Stimulated activated CD4-positive, alpha-beta T cell treated with anti-CD3 and anti-CD28 coated beads, Interleukin-15, amount 100 ng/mL, for 48 hours (primary cell): ENCODE data around the gene TMEM74B.
"Not testable (repeated sequence)": the region's sequence is repeated elsewhere in the genome, so short reads cannot be mapped to it uniquely, and the experiment has no call there.

Experiments
- DNase-seq, 2 donors: peaks; one replicate each; pipeline ENCODE4 v3.0.0-alpha.2; 2020; ENCODE audit warnings: low read depth in 2 of 2

Gene TMEM74B

DNA sequence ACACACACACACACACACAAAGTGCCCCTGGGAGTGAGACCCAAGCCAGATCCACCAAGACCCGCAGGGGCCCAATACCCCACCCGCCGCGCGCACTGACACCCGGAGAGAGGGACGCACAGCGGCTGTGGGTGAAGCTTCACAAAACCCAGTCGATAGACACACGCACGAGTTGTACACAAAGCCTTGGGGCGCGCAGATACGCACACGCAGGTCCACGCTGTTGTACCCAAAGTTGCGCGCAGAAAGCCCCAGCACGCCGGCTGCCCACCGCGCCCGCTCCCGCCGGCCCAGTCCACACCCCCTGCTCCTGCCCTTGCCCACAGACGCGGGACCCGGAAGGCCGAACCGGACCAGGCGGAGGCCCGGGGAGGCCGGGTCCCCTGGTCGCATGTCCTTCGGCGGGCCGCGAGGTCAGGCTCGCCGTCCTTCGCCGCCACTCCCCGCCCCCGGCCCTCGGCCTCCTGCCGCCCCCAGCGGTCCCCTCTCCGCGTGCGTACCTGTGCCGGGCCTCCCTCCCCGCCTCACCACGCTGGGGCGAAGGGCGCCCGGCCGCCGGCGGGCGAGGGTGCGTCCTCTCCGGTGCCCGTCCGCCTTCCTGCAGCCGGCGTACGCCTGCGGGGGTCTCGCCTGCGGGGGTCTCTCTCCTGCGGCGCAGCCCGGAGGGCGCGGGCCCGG is at the start of gene TMEM74B:
Gene TMEM74B (minus strand): TSS at position 344 of the 678 bp plus-strand sequence. CDS start 1,180 bp downstream, outside the sequence.
- DNase-seq, result no peak

DNA sequence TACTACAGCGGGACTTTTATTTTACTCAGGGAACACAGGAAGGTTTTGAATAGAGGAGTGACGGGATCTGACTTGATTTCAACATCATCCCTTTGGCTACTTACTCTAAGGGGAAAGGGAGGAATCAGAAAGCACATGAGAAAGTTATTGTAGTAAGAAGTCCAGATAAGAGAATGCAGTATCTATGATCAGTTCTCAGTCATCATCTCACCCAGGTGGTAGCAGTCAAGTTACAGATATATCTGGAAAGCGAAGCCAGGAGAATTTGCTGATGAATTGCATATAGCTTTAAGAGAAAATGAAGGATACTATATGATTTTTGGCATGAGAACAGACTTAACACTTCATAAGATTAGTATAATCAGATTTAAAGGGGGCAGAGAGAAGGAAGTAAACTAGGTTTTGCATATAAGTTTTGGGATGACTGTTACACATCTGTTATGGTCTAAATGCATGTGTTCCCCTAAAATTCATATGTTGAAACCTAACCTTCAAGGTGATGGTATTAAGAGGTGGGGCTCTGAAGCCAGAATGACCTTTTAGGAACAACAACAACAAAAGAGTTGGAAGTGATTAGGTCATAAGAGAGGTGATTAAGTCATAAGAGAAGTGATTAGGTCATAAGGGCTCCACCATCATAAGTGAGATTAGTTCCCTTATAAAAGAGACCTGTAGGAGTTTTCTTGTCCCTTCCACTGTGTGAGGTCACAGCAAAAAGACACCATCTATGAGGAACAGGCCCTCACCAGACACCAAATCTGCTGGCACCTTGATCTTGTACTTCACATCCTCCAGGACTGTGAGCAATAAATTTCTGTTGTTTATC is 47.7 kb upstream of the TMEM74B start:
- DNase-seq, result no peak

DNA sequence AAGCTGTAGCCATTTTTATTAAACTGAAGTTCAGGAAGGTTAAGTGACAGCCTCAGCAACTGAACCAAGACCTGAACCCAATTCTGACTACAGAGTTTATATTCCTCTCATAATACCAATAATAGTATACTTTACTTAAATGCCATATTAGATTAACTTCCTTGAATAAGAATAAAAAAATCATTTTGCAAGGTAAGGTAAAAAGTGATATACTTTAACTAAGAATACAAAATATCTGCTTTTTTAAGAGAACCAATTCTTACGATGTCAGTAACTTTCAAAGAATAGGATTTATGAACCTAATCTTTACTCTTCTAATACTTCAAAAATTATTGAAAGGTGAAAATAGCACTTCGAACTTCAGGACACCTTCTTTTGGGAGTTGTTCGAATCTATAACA is 44.8 kb upstream of the TMEM74B start:
- DNase-seq, result no peak

DNA sequence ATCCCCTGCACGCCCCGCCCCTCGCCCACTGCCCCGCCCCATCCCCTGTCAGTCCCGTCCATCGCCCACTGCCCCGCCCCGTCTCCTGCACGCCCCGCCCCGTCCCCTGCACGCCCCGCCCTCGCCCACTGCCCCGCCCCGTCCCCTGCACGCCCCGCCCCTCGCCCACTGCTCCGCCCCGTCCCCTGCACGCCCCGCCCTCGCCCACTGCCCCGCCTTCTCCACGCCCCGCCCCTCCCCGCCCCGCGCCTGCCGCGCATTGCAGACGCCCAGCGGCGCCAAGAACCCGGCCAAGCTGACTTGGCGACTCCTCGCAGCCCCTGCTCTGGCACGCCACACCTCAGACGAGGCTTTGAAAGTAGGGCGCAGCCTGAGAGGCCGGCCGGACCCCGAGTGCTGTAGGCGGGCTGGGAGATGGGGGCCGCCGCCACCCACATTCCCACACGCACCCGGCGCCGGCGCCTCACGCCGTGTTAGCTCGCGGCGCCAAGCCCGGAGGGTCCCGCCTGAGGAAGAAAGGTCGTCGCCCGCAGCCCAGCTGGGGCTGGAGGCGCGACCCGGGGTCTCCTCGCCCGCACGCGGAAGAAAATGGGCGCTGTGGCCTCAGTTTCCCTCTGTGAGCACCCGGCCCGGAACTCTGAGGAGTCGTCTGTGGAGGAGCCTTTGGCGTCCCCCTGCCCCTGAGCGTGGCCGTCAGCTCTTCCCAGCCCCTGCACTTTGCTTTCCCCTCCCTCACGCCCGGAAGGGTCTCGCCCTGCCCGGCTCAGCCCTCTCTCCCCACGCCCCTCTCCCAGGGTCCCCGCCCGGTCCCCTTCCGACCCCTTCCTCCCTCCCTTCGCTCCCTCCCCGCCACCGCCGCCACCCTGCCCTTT is 41.2 kb upstream of the TMEM74B start, which contains the start of gene RAD21L1:
Gene RAD21L1 (plus strand): TSS at position 262 of the 872 bp plus-strand sequence. CDS start 2,410 bp downstream, outside the sequence.
- DNase-seq, result peak; percentile 69 to 84

DNA sequence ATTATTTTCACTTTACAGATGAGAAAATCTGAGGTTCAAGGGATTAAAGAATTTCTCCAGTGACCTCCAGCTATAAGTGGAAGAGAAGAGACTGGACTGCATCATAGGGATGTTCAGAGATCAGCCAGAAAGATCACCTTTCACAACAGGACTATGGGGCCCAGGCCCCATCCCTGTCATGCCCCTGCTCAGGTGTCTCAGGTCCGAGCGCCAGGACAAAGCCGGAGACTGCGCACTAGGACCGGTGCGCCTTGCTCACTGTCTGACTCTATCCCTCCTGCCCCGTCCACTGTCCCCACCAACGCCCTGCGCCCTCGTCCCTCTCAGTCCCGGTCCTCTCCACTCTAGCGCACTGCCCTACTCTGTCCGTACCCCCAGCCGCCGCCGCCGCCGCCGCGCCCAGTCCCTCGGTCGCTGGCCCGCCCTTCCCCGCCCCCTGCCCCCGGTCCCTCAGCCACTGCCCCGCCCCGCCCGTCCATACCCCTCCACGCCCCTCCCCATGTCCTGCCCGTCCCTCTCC is 40.5 kb upstream of the TMEM74B start:
- no peak for DNase-seq

DNA sequence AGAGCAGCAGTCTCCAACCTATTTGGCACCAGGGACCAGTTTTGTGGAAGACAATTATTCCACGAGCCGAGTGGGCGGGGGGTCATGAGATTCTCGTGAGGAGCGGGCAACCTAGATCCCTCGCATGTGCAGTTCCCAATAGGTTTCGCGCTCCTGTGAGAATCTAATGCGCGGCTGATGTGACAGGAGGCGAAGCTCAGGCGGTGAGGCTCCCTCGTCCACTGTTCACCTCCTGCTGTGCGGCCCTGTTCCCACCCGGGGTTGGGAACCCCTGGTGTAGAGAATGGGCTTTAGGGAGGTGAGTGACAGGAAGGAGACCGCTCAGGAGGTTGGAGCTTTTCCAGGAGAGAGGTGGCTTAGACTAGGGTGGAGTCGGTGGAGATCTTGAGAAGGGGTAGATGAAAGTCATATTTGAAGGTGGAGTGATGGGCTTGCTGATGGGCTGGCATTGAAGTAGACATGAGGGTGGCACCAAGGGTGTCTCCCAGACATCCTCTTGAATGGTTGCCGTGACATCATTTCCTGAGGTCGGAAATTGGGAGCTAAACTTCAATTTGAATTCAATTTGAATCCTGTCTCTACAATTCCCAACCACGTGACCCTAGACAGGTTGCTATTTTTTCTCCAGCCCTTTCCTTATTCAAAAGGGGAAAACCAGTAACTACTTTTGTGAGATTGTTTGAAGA is 39.6 kb upstream of the TMEM74B start:
- no peak for DNase-seq

DNA sequence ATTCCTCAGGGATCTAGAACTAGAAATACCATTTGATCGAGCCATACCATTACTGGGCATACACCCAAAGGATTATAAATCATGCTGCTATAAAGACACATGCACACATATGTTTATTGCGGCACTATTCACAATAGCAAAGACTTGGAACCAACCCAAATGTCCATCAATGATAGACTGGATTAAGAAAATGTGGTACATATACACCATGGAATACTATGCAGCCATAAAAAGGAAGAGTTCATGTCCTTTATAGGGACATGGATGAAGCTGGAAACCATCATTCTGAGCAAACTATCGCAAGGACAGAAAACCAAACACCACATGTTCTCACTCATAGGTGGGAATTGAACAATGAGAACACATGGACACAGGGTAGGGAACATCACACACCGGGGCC is 38.0 kb upstream of the TMEM74B start:
- not testable (repeated sequence) for DNase-seq

DNA sequence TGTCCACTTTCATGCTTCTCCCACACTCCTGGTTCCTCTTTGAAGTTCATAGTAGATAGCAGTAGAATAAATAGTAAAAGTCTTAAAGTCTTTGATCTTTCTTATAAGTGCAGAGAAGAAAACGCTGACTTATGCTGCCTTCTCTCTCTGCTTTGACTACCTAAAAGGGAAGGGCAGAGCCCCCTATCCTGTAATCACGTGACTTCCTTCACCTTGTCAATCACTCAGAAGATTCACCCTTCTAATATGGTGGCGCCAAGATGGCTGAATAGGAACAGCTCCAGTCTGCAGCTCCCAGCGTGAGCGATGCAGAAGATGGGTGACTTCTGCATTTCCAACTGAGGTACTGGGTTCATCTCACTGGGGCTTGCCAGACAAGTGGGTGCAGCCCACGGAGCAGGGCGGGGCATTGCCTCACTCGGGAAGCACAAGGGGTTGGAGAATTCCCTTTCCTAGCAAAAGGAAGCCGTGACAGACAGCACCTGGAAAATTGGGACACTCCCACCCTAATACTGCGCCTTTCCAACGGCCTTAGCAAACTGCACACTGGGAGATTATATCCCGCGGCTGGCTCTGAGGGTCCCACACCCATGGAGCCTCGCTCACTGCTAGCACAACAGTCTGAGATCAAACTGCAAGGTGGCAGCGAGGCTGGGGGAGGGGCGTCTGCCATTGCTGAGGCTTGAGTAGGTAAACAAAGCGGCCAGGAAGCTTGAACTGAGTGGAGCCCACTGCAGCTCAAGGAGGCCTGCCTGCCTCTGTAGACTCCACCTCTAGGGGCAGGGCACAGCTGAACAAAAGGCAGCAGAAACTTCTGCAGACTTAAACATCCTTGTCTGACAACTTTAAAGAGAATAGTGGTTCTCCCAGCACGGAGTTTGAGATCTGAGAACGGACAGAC is 32.0 kb upstream of the TMEM74B start:
- DNase-seq, result not testable (repeated sequence)

DNA sequence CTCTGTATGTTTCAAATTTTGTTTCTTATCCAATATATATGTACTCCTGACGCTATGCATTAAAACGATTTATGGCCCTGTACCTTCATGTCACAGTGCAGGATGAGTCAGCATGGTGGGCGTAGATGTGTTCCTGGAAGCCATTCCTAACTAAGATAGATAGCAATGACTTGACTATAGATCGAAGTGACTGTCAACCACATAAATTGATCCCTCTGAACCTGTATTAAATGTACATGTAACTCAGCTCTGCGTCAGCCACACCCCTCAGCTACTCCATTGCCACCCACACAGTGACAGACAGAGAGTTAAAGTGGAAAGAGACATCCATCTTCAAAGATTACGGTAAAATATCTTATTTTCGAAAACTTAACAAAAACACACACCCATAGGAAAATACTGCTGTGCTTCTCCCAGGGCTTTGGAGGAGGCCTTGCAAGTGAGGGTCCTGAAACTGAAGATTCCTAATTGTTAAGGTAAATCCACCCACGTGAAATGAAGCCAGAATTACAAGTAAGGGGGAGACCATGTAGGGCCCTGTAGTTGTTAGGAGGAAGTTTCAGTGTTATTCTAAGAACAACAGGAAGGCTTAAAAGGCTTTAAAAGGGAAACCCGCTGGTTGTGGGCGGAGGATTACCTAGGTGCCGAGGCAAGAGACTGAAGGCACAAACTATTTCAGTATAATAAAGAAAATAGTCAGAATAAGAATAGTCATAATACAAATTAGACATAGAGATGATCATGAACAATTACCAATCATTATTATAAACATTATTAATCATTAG is 30.8 kb upstream of the TMEM74B start:
- peak; percentile 70 to 79 for DNase-seq

DNA sequence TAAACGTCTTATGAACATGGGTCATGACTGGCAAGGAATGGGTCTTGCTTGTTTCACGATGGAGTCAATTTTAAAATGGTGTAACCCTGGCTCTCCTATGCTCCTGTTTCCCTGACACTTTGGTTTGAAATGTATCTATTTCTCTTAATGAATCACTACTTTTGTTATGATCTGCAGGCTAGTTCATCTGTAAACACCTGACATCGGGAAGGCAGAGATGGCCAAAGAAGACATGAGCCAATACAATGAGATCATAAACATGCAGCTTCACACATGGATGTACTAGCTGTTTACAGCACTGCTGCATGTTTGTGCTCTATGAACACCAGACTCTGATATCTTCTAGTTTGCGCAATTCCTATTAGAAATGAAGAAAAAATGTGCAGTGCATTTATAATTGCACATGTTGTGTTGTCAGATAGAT is 30.1 kb upstream of the TMEM74B start:
- no peak for DNase-seq

DNA sequence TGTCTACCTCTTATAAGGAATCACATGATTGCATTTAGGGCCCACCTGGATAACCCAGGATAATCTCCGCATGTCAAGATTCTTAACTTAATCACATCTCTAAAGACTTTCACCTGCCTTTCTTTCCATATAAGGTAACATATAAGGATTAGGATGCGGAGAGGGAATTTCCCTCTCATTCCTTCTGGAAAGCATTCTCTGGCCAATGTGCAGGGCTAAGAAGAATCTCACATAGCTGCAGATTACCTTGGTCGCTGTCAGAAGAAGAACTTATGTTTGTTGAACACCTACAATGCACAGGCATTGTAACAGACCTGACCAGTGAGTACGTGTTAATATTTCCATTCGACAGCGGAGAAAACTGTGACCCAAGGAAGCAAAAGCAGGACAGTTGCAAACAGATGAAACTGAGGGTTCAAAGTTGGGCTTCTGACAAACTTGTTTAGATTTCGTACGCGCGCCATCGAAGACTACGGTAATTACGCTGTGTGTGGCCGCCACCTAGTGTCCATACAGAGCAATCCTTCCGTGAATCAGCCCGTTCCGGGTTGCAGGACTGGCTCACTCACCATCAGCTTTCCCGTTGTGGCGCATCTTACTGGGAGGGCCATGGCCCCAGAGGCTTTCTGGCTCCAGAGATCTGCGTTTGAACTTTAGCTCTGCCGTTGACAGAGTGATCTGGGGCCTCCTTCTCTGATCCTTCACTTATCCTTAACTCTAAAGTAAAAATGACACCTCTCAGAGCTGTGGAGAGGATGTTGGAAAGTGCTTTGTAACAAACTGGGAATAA is 28.0 kb upstream of the TMEM74B start:
- peak; percentile 58 to 64 for DNase-seq

DNA sequence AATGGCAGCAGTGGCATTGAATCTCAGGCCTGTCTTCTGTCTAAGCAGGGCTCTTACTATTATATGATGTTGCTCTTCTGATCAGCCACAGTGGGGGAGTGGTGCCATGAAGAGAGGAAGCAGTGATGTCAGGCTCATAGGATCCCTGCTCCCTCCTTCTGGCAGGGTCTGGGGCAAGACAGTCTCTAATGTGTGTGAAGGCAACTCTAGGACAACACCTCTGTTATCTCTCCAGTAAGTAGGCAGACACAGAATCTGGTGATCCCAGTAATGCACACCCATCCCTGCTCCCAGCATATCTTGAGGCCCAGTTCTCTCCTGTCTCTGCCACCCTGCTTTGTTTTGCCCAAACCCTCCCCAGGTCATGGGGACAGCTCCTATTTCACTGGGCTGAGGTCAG is 27.2 kb upstream of the TMEM74B start:
- no peak for DNase-seq

DNA sequence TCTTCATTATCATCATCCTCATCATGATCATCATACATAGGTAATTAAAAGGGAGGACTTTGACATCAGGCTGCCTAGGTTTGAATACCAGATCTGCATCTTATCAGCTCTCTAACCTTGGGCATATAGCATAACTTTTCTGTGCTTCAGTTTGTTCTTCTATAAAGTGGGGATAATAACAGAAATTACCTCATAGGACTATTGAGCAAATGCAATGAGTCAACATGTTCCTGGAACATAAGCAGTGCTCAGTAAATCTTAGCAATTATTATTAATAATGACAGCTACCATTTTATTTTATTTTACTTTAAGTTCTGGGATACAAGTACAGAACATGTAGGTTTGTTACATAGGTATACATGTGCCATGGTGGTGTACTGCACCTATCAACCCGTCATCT is 25.7 kb upstream of the TMEM74B start:
- DNase-seq, result no peak

DNA sequence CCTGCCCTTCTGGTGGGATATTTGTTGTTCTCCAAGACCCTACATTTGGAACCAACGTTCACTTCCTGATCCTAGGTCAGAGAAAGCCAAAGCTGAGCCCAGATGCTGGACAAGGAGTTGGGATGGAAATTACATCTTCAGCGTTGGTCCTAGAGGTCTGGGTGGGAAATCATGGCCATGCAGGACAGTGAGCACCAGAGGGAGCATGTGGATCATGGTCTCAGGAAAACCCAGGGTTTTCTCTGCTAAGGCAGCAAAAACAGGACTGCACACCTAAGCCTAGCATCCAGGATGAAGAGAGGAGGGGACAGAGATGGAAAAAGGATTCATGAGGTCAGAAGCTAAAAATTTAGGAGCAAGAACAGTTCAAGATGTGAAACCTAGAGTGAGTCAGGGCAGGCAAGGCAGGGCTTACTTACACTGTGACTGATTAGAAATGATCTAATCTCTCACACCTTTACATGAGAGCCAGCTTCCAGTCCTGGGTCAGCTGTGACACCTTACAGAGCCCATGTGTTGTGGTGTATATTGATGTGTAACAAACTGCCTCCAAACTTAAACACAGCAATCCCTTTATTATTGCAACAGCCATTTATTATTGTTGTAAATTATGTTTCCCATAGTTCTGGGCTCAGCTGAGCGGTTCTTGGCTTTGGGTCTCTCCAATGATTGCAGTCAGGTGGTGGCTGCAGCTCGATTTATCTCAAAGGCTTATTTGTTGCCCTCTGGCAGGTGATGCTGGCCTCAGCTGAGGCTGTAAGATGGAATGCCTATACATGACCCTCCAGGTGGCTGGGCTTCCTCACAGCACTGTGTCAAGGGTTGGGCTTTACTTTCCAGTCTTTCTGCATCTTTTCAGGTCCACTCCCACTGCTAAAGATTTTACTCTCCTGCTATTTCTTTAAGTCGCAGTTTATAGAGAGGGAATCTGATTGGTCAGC is 24.9 kb upstream of the TMEM74B start:
- no peak for DNase-seq

DNA sequence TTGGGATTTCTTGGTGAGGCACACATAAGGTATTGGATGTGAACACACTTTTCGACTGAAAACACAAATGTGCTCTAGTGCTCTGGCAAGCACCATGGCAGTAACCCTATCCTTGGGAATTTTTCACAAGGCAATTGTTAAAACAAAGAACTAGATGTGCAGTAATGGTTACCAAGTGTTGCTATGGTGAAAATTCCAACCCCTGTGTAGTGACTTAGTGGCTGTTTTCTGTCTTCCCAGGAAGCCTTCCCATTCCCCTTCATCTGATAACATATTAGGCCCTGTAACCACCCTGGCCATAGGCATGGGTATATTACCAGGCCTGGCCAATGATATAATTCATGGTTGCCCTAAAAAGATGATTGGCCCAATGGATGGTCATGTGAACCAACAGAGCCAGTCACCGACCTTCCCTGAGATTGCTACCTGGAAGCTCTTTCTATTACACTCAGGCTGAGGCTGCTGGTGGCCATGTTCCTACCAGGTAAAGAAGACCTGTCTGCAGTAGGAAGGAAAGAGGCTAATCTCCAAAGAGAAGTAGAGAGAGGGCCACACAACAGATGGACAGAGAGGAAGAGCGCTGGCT is 22.6 kb upstream of the TMEM74B start:
- DNase-seq, result no peak

DNA sequence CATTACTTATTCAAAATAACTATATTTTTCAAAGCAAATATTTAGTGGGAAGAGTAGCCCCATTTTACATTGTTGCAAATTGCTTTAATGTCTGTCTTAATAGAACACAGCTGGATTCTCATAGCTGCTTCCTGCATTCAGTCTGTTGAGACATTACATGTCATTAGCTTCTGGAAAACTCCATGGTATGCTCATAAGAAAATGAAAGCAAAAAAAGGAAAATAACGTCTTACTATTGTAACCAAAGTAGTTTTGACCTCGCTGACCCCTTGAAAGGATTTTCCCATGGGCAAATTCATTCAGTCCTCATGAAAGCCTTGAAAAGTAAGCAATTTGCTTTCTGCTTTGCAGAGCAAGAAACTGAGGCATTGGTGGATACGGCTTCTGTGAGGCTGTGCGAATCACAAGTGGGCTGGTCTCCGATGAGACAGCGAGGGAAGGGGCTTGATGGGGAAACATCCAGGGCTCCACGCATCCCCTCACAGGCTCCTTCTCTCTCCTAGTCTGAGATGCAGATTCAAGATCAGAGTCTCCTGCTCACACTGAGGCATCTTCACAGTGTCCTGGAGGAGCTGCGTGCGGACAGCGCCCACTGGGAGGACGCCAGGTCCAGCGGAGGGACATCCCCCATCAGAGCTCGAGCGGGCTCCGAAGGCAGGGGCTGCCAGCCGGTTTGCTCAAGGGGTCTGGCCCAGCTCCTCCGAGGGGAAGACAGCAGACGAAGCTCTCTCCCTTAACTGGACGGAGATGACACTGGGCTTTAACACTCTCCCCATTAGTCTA is 21.8 kb upstream of the TMEM74B start:
- no peak for DNase-seq
